ENCODE results near the gene LRFN5. TPM values are rescaled to one million over a fixed set of nuclear protein-coding genes. Genes with fewer than 3 reads are reported as not detected.
A peak's percentile ranks its signal among the peaks of the same experiment; 100 is the strongest.

LRFN5 gene
- total and polyA plus RNA-seq, 2 of the 8 experiments (the other 6 are each of a cell fraction or from before 2014, with no cell fraction given): 0.85 to 4.7 TPM

- peak; percentile 22 for TF ChIP-seq SAP30 (IDR thresholded peaks at IDR 0.05; ENCODE audit: insufficient read depth, insufficient replicate concordance, low read length)
These were observed 3.1 kb downstream of the LRFN5 start (continued) for GRCh38 chr14:41609704-41610183.

Measured in H1 (cell line).